Left ventricle myocardium inferior (tissue), 1 donor: ENCODE data around the gene PTPN11. TPM values are rescaled to one million over a fixed set of nuclear protein-coding genes. Genes with fewer than 3 reads are reported as not detected.

Source experiments
- DNase-seq: peaks from one replicate; pipeline ENCODE4 v3.0.0-alpha.2; 2020
- H3K27ac ChIP-seq: fragments of 200-600 bp; replicated peaks from 2 replicates; pipeline ENCODE4 v1.8.0; 2021
- H3K27me3 ChIP-seq: fragments of 200-600 bp; 2 replicates; pipeline ENCODE4 v1.8.0; 2021; ENCODE audit warnings: low read depth
- H3K36me3 ChIP-seq: fragments of 200-600 bp; 2 replicates; pipeline ENCODE4 v1.8.0; 2021
- H3K4me1 ChIP-seq: fragments of 200-600 bp; 2 replicates; pipeline ENCODE4 v1.8.0; 2021
- H3K4me3 ChIP-seq: fragments of 200-600 bp; 2 replicates; pipeline ENCODE4 v1.8.0; 2021; ENCODE audit warnings: mild to moderate bottlenecking, moderate library complexity
- H3K9me3 ChIP-seq: fragments of 200-600 bp; replicated peaks from 2 replicates; pipeline ENCODE4 v1.8.0; 2021
- CTCF ChIP-seq: fragments of 200-600 bp; IDR thresholded peaks from 2 replicates; pipeline ENCODE4 v1.8.0; 2021; ENCODE audit warnings: antibody characterized with exemption, mild to moderate bottlenecking, borderline replicate concordance
- intact Hi-C: fragments of 100-400 bp; cut with micrococcal nuclease; formaldehyde crosslinking; loops from one replicate; pipeline ENCODE4 v1.11.0; 2022
- total RNA-seq: library from RNA; stranded (reverse); fragmentation: NEBNext Ultra II Directional; extraction: Animal tissue kit (Norgen Biotek cat#: 25700); gene quantifications from one replicate; pipeline ENCODE4 v1.2.1, GENCODE V29; 2021
- donor health status: DM: no; HTN: yes; CAD: no; lungs with severe emphysema.

The PTPN11 gene
- total RNA-seq, 1 donor from 2014 or later: 139 TPM

DNA sequence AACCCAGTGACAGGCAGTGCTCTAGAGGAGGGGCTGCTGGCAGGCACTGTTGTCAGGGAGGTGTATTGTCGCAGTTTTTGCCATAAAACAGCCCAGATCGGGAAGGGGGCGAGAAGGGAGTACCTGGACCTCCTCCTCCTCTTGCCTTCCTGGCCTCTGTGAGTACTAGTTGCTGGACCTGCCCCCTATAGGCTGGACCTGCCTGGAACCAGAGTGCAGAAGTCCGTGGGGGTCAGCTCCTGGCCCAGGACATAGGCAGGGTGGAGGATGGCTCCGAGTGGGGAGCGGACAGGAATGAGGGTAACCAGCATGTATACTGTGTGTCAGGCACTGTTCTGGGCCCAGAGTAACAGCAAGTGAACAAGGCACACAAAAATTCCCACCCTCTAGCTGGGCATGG lies 116.3 kb downstream of the PTPN11 start:
- Histone ChIP-seq H3K36me3 (no peaks in the 10 kb centered on the region), H3K4me3 (no peak overlapping the region), H3K27ac (no peak overlapping the region), H3K9me3 (no peaks in the 10 kb centered on the region), H3K27me3 (peaks cover 22% of the 10 kb centered on the region), H3K4me1 (no peaks in the 10 kb centered on the region)
- intact Hi-C loops: no loop called here
- DNase-seq: no peak
- TF ChIP-seq CTCF: no peak

- H3K4me3 ChIP-seq: no peak overlapping the region
- no peak for DNase-seq
- H3K27ac ChIP-seq: no peak overlapping the region
- H3K27me3 ChIP-seq: peaks cover 29% of the 10 kb centered on the region
- no peaks in the 10 kb centered on the region for H3K9me3 ChIP-seq
- H3K4me1 ChIP-seq: no peaks in the 10 kb centered on the region
- intact Hi-C loops: no loop called here
- TF ChIP-seq CTCF: no peak
- no peaks in the 10 kb centered on the region for H3K36me3 ChIP-seq
Measured at GRCh38 chr12:112535637-112536366, 117.1 kb downstream of the PTPN11 start.

- intact Hi-C loops: no loop called here
- no peak for DNase-seq
- Histone ChIP-seq H3K27ac (no peak overlapping the region), H3K27me3 (peaks cover 33% of the 10 kb centered on the region), H3K4me3 (no peak overlapping the region), H3K9me3 (no peaks in the 10 kb centered on the region), H3K4me1 (no peaks in the 10 kb centered on the region), H3K36me3 (no peaks in the 10 kb centered on the region)
- TF ChIP-seq CTCF: no peak
Measured at GRCh38 chr12:112536367-112536730, 117.6 kb downstream of the PTPN11 start.

GRCh38 chr12:112537710-112538396 lies 119.1 kb downstream of the PTPN11 start:
- H3K9me3 ChIP-seq: no peaks in the 10 kb centered on the region
- H3K27ac ChIP-seq: no peak overlapping the region
- H3K4me1 ChIP-seq: no peaks in the 10 kb centered on the region
- no peak overlapping the region for H3K4me3 ChIP-seq
- H3K27me3 ChIP-seq: peaks cover 43% of the 10 kb centered on the region
- TF ChIP-seq CTCF: no peak
- DNase-seq: no peak
- H3K36me3 ChIP-seq: no peaks in the 10 kb centered on the region
- intact Hi-C loops: no loop called here

GRCh38 chr12:112538740-112539139 lies 120.0 kb downstream of the PTPN11 start:
- no peak for TF ChIP-seq CTCF
- Histone ChIP-seq H3K36me3 (no peaks in the 10 kb centered on the region), H3K4me3 (no peak overlapping the region), H3K27me3 (peaks cover 43% of the 10 kb centered on the region), H3K4me1 (no peaks in the 10 kb centered on the region), H3K9me3 (no peaks in the 10 kb centered on the region), H3K27ac (no peak overlapping the region)
- DNase-seq: no peak
- intact Hi-C loops: no loop called here
